GM18907 (cell line): ENCODE results near the gene GRM1.
"Not testable (repeated sequence)": the region's sequence is repeated elsewhere in the genome, so short reads cannot be mapped to it uniquely, and the experiment has no call there.

Experiments
- ATAC-seq: cut with Tn5 transposase; IDR thresholded peaks from one replicate; pipeline ENCODE4 v1.9.1; 2021; ENCODE audit warnings: mild to moderate bottlenecking, moderate library complexity; ENCODE audit not compliant: unreplicated experiment

The GRM1 gene

DNA sequence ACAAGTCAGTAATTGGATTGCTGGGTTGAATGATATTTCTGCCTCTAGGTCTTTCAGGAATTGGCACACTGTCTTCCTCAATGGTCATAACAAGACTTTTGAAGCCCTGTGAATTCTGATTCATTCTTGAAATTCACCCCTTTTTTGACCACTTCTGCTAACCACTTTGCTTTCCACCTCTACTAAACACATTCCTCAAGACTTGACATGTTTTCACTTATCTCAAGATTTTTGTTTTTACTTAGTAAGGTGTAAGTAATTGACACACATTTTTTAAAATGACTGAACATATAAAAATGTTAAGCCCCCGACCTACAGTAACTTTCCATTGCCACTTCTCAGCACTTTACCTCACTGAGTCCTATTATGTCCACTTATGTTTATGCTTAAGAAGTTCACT lies 239.1 kb downstream of the GRM1 start:
- no peak for ATAC-seq

DNA sequence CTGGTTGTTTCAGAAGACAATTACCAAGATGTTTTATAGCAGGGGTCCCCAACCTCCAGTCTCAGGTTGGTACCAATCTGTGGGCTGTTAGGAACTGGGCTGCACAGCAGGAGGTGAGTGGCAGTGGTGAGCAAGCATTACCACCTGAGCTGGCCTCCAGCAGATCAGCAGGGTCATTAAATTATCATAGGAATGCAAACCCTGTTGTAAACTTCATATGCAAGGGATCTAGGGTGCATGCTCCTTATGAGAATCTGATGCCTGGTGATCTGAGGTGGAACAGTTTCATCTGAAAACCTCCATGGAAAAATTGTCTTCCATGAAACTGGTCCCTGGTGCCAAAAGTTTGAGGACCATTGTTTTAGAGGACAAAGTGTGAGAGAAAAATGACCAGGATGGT lies 240.6 kb downstream of the GRM1 start:
- ATAC-seq, result no peak

- ATAC-seq, result not testable (repeated sequence)
Measured at GRCh38 chr6:146271163-146271562, 242.3 kb downstream of the GRM1 start.

- ATAC-seq, result no peak
Measured at GRCh38 chr6:146273490-146273889, 244.6 kb downstream of the GRM1 start.

- no peak for ATAC-seq
Measured at GRCh38 chr6:146277142-146277541, 248.3 kb downstream of the GRM1 start.

GRCh38 chr6:146281651-146282362 lies 252.9 kb downstream of the GRM1 start:
- ATAC-seq, result peak; percentile 49

DNA sequence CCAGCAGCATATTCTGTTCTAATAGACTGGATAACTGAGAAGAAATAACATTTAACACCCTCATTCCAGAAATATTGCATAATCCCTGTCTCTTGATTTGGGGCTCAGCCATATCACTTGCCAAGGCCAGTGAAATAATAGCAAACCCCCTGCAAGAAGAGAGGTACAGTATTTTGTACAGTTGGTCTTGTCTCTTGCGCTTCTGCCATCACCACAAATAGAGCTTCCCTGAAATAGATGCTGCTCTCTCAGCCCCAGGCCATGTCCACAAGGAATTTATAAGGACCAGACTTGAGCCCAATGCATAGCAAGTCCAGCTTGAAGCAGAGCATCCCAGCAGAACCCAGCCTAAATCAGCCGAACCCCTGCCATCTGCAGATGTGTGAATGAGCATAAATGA lies 254.0 kb downstream of the GRM1 start:
- ATAC-seq, result no peak

DNA sequence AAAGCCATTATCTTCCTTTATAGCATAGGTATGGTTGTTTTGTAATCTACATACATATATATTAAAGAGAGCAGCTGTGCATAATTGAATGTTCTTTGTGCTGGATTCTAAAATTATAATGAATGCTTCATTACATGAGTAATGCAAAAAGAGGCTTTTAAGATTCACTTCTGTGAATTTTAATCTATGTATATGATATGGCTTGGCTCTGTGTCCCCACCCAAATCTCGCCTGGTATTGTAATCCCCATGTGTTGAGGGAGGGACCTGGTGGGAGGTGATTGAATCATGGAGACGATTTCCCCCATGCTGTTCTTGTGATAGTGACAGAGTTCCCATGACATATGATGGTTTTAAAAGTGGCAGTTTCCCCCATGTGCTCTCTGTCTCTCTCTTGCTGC lies 255.4 kb downstream of the GRM1 start:
- no peak for ATAC-seq

GRCh38 chr6:146286961-146287360 lies 258.1 kb downstream of the GRM1 start:
- no peak for ATAC-seq

- ATAC-seq, result no peak
Measured at GRCh38 chr6:146287691-146288369, 259.0 kb downstream of the GRM1 start.

GRCh38 chr6:146289816-146290588 lies 261.1 kb downstream of the GRM1 start:
- no peak for ATAC-seq

- ATAC-seq, result no peak
Measured at GRCh38 chr6:146290589-146290901, 261.7 kb downstream of the GRM1 start.

- no peak for ATAC-seq
Measured at GRCh38 chr6:146292506-146292905, 263.6 kb downstream of the GRM1 start.

DNA sequence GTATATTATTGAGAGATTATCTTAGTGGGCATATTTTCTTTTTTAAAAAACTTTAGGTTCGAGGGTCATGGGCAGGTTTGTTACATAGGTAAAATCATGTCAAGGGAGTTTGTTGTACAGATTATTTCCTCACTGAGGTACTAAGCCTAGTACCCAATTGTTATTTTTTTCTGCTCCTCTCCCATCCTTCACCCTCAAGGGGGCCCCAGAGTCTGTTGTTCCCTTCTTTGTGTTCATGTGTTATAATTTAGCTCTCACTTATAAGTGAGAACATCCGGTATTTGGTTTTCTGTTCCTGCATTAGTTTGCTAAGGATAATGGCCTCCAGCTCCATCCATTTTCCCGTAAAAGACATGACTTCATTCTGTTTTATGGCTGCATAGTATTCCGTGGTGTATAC lies 266.8 kb downstream of the GRM1 start:
- ATAC-seq, result no peak

- no peak for ATAC-seq
Measured at GRCh38 chr6:146297815-146298214, 269.0 kb downstream of the GRM1 start.

DNA sequence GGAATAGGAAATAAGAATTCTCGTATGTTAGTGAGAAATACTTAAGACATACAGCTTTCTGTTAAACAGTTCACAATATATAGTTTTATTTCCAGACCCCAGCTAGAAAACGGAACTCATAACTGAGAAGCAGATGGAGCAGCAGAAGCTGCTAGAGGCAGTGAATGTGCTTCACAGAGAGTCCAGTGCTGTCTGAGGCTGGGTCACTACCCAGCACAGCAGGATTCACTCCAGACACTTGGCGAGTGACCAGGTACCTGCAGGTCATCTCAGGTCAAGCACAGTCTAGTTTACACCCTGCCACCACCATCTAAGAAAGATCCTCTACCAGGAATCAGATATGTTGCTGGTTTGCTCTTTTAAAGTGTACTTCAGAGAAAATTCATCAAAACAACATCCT lies 271.7 kb downstream of the GRM1 start:
- ATAC-seq, result no peak

DNA sequence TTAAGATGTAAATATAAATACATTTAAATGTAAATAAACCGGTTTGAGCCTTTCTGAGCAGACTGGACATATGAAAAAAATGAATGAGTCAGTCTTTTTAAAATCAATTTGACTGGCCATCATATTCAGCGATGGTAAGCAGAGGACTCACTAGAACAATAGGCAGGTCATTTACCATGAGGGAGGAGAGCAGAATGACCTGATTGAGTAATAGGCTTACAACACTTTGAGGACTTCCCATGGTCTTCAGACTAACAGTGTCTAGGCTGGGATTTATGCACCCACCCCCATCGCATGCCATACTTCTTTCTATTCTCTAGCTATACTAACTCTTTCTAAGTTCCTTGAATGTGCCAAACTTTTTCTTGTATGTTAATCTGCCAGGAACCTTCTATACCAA lies 272.9 kb downstream of the GRM1 start:
- no peak for ATAC-seq

DNA sequence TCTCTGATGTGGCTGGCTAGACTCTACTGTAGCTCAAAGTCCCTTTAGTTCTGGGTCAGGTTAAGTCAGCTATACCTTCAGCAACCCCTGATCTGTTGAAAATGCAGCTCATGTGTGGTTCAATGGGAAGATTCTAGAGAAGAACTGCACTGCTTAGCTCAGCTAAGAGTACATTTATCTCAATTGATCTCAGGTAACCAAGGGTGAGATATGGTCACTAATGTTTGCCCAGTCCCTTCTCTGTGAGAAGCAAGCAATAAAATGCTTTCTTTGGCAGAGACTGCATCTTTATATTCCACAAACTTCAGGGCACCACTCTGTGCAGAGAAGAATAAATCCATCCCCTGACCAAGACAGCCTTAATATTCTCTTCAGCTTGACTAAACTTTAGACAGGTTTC lies 274.1 kb downstream of the GRM1 start:
- ATAC-seq, result no peak

DNA sequence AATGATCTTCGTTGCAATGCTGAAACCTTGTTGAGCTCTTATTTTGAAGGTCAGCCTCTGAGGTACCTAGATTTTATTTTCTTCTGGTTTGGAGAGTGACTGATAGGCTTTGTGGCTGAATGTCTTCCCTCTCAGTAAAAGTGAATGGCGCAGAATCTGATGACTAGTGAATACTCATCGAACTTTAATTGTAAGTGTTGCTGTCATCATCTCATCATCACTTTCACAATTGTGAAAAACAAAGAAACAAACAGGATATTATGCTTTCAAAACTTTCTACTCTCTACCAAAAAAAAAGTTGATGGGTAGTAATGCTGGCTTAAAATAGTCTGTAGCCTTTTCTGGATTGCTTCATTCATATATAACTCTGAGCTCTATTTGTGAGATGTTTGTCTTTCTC lies 275.3 kb downstream of the GRM1 start:
- no peak for ATAC-seq

GRCh38 chr6:146305092-146305491 lies 276.2 kb downstream of the GRM1 start:
- no peak for ATAC-seq

DNA sequence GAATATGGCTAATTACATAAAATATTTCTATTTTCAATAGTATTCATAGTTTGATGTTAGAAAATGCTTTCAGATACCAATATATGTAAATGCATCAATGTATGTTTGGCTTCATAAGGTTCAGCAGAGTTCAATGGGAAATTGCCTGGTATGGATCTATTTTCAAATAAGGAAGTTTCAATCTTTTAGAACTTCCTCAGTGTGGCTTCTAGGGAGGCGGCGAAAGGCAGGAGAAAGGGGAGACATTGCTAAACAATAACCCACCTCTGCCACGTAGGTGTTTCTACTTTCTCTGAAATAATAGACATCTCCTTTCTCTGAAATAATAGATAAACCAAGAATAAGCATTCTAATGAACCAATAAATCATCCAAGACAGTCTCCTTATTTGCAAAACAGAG lies 277.1 kb downstream of the GRM1 start:
- no peak for ATAC-seq

DNA sequence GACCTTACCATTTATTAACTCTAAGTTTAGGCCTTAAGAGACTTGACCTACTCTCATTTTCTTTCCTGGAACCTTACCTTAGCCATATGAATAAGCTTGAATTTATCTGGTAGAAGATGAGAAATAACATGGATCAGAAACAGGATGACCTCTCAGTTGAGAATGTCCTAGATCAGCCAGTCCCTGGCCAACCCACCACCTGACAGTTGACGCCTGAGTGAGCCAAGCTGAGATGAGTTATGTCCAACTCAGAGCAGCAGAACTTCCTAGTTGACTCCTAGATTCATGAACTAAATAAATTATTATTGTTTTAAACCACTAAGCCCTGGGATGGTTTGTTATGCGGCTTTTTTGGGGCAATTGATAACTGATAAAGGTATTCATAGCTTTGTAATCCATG lies 281.8 kb downstream of the GRM1 start:
- no peak for ATAC-seq
